Measurements from ENCODE around the gene PPP1R1B. TPM values are rescaled to one million over a fixed set of nuclear protein-coding genes. Genes with fewer than 3 reads are reported as not detected.

The PPP1R1B gene
- total and polyA plus RNA-seq, 4 donors: 16.5 to 329 (median 48.0) TPM

DNA sequence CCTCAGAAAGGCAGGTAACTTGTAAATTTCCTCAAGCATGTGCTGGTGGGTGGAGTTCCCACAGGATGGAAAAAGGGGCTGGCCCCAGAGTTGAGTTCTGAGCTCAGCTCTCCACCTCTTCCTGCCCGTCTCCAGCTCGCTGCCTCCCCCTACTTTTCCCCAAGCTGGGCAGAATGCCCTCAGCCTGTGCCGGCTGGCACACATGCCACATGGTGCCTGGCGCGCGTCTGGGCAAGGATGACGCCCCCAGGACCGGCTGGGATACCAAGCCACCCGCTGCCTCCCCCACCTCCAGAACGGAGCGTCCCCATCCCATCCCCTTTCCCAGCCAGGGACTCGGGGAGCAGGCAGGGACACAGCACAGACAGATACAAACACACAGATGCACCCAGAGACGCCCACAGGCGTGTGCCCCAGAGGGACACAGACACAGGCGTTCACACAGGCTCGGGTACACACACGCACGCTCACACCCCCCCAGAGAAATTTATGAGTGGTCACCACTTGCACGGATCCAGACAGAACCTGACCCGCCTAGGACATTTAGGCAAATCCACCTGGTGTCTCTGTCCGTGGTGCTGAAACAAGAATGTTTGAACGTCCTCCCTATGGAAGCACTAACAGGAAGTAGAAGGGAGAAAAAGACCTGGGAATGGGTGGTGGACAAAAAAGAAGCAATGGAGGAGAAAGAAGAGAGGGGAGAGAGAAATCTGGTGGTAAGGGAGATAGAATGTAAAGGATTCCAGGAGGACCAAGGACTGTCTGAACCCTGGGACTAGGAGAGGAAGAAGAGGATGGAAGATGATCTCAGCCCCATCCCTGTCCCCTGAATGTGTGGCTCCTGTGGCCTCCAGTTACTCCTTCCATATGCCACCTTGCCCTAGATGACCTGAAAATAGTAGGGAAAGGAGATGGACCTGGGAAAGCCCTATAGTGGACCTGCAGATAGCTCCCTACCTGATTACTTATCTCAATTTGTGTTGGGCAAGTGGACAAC lies 34.5 kb upstream of the PPP1R1B start:
- Histone ChIP-seq H3K4me1 (ENCODE audit: control insufficient read depth, insufficient read depth, low read length) (peaks cover 14% of the 10 kb centered on the region), H3K9me3 (ENCODE audit: control insufficient read depth, insufficient read depth, low read length) (no peaks in the 10 kb centered on the region), H3K36me3 (ENCODE audit: control insufficient read depth, insufficient read depth, low read length) (no peaks in the 10 kb centered on the region), H3K27me3 (ENCODE audit: control insufficient read depth, insufficient read depth, low read length) (peaks cover 43% of the 10 kb centered on the region), H3K27ac (ENCODE audit: low read depth, low read length) (no peak overlapping the region), H3K4me3 (ENCODE audit: low read depth, low read length) (no peak overlapping the region)
- peak in 2 of 6 donors; percentile 45 to 94 for DNase-seq (ENCODE audit: low read depth in 4 of 6, low spot score in 6 of 6)
- WGBS (ENCODE audit: insufficient coverage): 7% methylated on average over 20 of the region's 22 CpGs

- Histone ChIP-seq H3K4me3 (ENCODE audit: low read depth, low read length) (no peak overlapping the region), H3K9me3 (ENCODE audit: control insufficient read depth, insufficient read depth, low read length) (no peaks in the 10 kb centered on the region), H3K4me1 (ENCODE audit: control insufficient read depth, insufficient read depth, low read length) (peaks cover 22% of the 10 kb centered on the region), H3K36me3 (ENCODE audit: control insufficient read depth, insufficient read depth, low read length) (no peaks in the 10 kb centered on the region), H3K27ac (ENCODE audit: low read depth, low read length) (no peak overlapping the region), H3K27me3 (ENCODE audit: control insufficient read depth, insufficient read depth, low read length) (peaks cover 54% of the 10 kb centered on the region)
- DNase-seq (ENCODE audit: low read depth in 4 of 6, low spot score in 6 of 6): no peak
- WGBS (ENCODE audit: insufficient coverage): 75% methylated on average over 2 of the region's 2 CpGs
Observed at GRCh38 chr17:39593371-39593770, 33.4 kb upstream of the PPP1R1B start.

DNA sequence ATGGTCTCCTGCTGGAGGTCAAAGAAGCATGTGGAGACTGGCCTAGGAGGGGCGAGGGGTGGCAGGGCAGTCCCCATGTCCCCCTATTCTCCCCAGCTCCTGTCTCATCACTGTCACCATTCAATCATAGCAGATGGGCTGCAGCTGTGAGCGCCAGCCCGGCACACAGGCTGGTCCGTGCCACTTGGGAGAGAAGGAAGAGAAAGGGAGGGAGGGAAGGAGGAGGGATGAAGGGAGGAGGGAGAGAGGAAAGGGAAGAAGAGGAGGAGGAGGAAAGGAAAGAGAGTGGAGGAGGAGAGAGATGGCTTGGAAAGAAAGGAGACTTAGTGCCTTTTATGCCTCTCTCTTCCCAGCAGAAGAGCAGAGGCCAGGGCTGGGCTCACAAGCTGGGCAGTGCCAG lies 31.5 kb upstream of the PPP1R1B start:
- H3K36me3 ChIP-seq (ENCODE audit: control insufficient read depth, insufficient read depth, low read length): no peaks in the 10 kb centered on the region
- no peak overlapping the region for H3K27ac ChIP-seq (ENCODE audit: low read depth, low read length)
- no peak overlapping the region for H3K4me3 ChIP-seq (ENCODE audit: low read depth, low read length)
- H3K27me3 ChIP-seq (ENCODE audit: control insufficient read depth, insufficient read depth, low read length): peaks cover 73% of the 10 kb centered on the region
- 0% methylated on average over 2 of the region's 4 CpGs for WGBS (ENCODE audit: insufficient coverage)
- no peaks in the 10 kb centered on the region for H3K9me3 ChIP-seq (ENCODE audit: control insufficient read depth, insufficient read depth, low read length)
- H3K4me1 ChIP-seq (ENCODE audit: control insufficient read depth, insufficient read depth, low read length): peaks cover 40% of the 10 kb centered on the region
- peak in 2 of 6 donors; percentile 49 to 88 for DNase-seq (ENCODE audit: low read depth in 4 of 6, low spot score in 6 of 6)

- Histone ChIP-seq H3K27me3 (ENCODE audit: control insufficient read depth, insufficient read depth, low read length) (peaks cover 80% of the 10 kb centered on the region), H3K27ac (ENCODE audit: low read depth, low read length) (no peak overlapping the region), H3K4me3 (ENCODE audit: low read depth, low read length) (no peak overlapping the region), H3K4me1 (ENCODE audit: control insufficient read depth, insufficient read depth, low read length) (peaks cover 40% of the 10 kb centered on the region), H3K9me3 (ENCODE audit: control insufficient read depth, insufficient read depth, low read length) (no peaks in the 10 kb centered on the region), H3K36me3 (ENCODE audit: control insufficient read depth, insufficient read depth, low read length) (no peaks in the 10 kb centered on the region)
- WGBS (ENCODE audit: insufficient coverage): 24% methylated on average over 7 of the region's 11 CpGs
- peak in 1 of 6 donors; percentile 83 for DNase-seq (ENCODE audit: low read depth in 4 of 6, low spot score in 6 of 6)
Observed at GRCh38 chr17:39595928-39596510, 30.7 kb upstream of the PPP1R1B start.

- Histone ChIP-seq H3K36me3 (ENCODE audit: control insufficient read depth, insufficient read depth, low read length) (no peaks in the 10 kb centered on the region), H3K27ac (ENCODE audit: low read depth, low read length) (no peak overlapping the region), H3K27me3 (ENCODE audit: control insufficient read depth, insufficient read depth, low read length) (peaks cover 83% of the 10 kb centered on the region), H3K4me3 (ENCODE audit: low read depth, low read length) (no peak overlapping the region), H3K9me3 (ENCODE audit: control insufficient read depth, insufficient read depth, low read length) (no peaks in the 10 kb centered on the region), H3K4me1 (ENCODE audit: control insufficient read depth, insufficient read depth, low read length) (peaks cover 46% of the 10 kb centered on the region)
- WGBS (ENCODE audit: insufficient coverage): 2% methylated on average over 43 of the region's 47 CpGs
- DNase-seq (ENCODE audit: low read depth in 4 of 6, low spot score in 6 of 6): peak in 2 of 6 donors; percentile 49 to 54
Observed at GRCh38 chr17:39596543-39597267, 30.0 kb upstream of the PPP1R1B start.

DNA sequence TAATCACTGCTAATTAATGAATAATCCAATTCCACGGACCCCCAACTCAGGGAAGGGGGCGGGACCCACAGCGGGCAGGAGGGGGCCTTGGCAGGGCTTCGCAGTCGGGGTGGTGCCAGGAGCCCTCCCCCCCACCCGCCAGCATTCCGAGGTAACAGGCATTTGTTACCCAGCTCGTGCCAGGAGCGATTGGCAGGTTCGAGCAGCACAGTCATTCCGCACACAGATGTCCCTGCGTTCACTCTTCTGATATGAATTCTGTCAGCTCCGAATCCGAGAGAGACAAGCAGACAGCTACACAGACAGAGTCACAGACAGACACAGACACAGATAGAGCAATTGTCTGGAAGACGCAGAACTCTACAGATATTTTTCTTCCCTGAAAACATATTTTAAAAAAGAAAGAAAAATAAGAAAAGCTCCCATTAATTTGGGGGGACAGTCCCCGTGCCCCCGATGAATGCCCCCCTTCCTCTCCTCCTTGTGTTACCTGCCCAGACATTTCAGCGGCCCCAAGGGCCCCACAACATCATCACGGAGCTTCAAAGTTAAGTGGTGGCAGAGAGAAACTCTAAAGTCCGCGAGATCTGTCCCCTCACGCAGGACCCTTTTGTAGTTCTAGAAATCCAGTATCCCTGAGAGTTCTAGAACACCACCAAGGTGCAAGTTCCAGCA lies 29.2 kb upstream of the PPP1R1B start:
- Histone ChIP-seq H3K27me3 (ENCODE audit: control insufficient read depth, insufficient read depth, low read length) (peaks cover 88% of the 10 kb centered on the region), H3K4me3 (ENCODE audit: low read depth, low read length) (no peak overlapping the region), H3K9me3 (ENCODE audit: control insufficient read depth, insufficient read depth, low read length) (no peaks in the 10 kb centered on the region), H3K27ac (ENCODE audit: low read depth, low read length) (no peak overlapping the region), H3K4me1 (ENCODE audit: control insufficient read depth, insufficient read depth, low read length) (peaks cover 43% of the 10 kb centered on the region), H3K36me3 (ENCODE audit: control insufficient read depth, insufficient read depth, low read length) (no peaks in the 10 kb centered on the region)
- 7% methylated on average over 18 of the region's 22 CpGs for WGBS (ENCODE audit: insufficient coverage)
- peak in 2 of 6 donors; percentile 73 to 92 for DNase-seq (ENCODE audit: low read depth in 4 of 6, low spot score in 6 of 6)

- peak in 1 of 6 donors; percentile 16 for DNase-seq (ENCODE audit: low read depth in 4 of 6, low spot score in 6 of 6)
- 3% methylated on average over 13 of the region's 13 CpGs for WGBS (ENCODE audit: insufficient coverage)
- H3K4me3 ChIP-seq (ENCODE audit: low read depth, low read length): no peak overlapping the region
Observed at GRCh38 chr17:39598047-39598481, 28.7 kb upstream of the PPP1R1B start.

DNA sequence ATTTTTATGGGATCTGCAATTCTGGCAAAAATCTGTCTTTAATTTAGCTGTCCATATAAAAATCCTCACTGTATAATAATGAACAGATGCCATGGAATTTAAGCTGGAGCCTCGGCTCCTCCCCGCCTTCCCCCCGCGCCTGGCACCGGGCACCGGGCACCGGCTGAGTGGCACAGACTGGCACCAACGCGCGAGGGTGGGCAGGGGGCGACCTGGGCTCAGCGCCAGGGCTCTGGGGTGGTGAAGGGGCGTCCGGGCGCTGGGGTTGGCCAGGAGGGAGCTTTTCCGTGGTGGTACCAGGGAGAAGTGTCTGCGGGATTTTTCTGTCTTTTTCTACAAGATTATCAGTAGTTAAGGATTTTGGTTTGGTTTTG lies 28.1 kb upstream of the PPP1R1B start:
- H3K27me3 ChIP-seq (ENCODE audit: control insufficient read depth, insufficient read depth, low read length): peaks cover 92% of the 10 kb centered on the region
- H3K4me3 ChIP-seq (ENCODE audit: low read depth, low read length): no peak overlapping the region
- peak in 2 of 6 donors; percentile 39 to 87 for DNase-seq (ENCODE audit: low read depth in 4 of 6, low spot score in 6 of 6)
- H3K9me3 ChIP-seq (ENCODE audit: control insufficient read depth, insufficient read depth, low read length): no peaks in the 10 kb centered on the region
- peaks cover 43% of the 10 kb centered on the region for H3K4me1 ChIP-seq (ENCODE audit: control insufficient read depth, insufficient read depth, low read length)
- no peaks in the 10 kb centered on the region for H3K36me3 ChIP-seq (ENCODE audit: control insufficient read depth, insufficient read depth, low read length)
- under 1% methylated on average over 15 of the region's 17 CpGs for WGBS (ENCODE audit: insufficient coverage)
- no peak overlapping the region for H3K27ac ChIP-seq (ENCODE audit: low read depth, low read length)

More at GRCh38 chr17:39598047-39598481, 28.7 kb upstream of the PPP1R1B start:
- Histone ChIP-seq H3K27me3 (ENCODE audit: control insufficient read depth, insufficient read depth, low read length) (peaks cover 92% of the 10 kb centered on the region), H3K9me3 (ENCODE audit: control insufficient read depth, insufficient read depth, low read length) (no peaks in the 10 kb centered on the region), H3K4me1 (ENCODE audit: control insufficient read depth, insufficient read depth, low read length) (peaks cover 43% of the 10 kb centered on the region), H3K36me3 (ENCODE audit: control insufficient read depth, insufficient read depth, low read length) (no peaks in the 10 kb centered on the region), H3K27ac (ENCODE audit: low read depth, low read length) (no peak overlapping the region)
